GM21717 (cell line): ENCODE data around the gene DGKA.
"Not testable (repeated sequence)": the region's sequence is repeated elsewhere in the genome, so short reads cannot be mapped to it uniquely, and the experiment has no call there.

Experiments
- ATAC-seq: cut with Tn5 transposase; IDR thresholded peaks from one replicate; pipeline ENCODE4 v1.9.1; 2021; ENCODE audit warnings: mild to moderate bottlenecking, moderate library complexity; ENCODE audit not compliant: unreplicated experiment

The DGKA gene

GRCh38 chr12:55965941-55966407 lies 35.0 kb downstream of the DGKA start, which contains the start of gene PMEL:
PMEL (minus strand) TSS chr12:55966042; CDS start chr12:55966011, 31 bp downstream.
- no peak for ATAC-seq

- ATAC-seq: peak; percentile 96
These were observed 35.7 kb downstream of the DGKA start, which contains the start of gene CDK2 for GRCh38 chr12:55966408-55967281. CDK2 (plus strand) TSS chr12:55966830; CDS start chr12:55967009, 179 bp downstream.

DNA sequence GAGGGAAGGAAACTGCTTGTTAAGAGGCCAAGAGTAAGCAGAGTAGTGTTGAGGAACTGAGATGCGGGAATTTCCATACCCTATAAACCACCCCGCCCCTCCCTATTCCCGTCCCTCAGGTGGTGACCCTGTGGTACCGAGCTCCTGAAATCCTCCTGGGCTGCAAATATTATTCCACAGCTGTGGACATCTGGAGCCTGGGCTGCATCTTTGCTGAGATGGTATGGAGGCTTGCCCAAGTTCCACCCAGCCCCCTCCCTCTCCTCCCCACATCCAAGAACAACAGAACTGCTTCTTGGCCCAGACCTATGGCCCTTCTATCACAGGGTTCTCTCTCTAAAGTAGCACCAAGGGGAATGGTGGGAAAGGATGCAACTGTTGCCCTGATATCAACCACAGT lies 38.4 kb downstream of the DGKA start:
- no peak for ATAC-seq

DNA sequence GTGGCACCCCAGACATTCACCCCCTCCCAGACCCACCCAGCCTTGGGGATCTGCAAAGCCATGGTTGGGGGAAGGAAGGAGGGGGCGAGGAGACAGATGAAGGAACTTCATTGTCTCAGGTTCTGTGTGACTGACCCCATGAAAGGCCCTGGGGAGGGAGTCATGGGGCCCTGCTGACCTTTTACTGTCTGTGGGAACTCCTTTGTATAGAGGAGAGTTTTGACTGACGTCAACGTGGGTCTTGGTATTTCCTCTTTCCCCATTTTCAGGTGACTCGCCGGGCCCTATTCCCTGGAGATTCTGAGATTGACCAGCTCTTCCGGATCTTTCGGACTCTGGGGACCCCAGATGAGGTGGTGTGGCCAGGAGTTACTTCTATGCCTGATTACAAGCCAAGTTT lies 39.8 kb downstream of the DGKA start:
- ATAC-seq: no peak

GRCh38 chr12:55972042-55972441 lies 41.1 kb downstream of the DGKA start:
- no peak for ATAC-seq

DNA sequence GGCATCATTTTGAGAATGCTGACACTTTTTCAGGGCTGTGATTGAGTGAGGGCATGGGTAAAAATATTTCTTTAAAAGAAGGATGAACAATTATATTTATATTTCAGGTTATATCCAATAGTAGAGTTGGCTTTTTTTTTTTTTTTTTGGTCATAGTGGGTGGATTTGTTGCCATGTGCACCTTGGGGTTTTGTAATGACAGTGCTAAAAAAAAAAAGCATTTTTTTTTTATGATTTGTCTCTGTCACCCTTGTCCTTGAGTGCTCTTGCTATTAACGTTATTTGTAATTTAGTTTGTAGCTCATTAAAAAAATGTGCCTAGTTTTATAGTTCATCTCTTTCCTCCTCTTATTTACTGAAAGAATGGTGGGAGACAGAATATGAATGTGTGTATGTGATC lies 41.5 kb downstream of the DGKA start:
- ATAC-seq: no peak

DNA sequence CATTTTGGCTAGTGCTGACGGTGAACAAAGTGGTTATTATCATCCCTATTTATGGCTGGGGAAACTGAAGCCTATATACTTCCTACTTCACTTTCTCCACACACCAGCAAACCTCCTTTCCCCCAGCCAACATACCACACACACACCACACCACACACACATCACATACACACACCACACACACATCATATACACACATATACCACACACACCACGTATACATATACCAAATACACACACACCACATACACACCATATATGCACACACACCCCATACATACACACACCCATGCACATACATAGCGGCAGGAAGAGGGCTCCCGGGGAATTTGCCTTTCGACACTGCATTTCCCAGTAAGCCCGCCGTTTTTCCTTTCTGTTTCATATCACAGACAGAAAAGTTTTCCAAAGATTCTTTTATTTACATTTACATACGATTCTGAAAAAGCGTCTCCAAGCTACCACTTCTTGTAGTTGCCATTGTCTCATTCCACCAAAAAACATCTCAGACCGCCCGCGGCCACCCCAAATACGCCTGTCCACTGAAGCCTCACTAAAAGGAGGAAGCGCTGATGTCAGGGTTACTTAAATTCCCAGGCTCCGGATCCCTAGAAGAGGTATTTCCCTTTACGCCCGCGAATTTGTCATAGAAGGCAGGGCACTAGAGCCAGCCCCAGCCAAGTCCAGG lies 42.1 kb downstream of the DGKA start:
- ATAC-seq: no peak

DNA sequence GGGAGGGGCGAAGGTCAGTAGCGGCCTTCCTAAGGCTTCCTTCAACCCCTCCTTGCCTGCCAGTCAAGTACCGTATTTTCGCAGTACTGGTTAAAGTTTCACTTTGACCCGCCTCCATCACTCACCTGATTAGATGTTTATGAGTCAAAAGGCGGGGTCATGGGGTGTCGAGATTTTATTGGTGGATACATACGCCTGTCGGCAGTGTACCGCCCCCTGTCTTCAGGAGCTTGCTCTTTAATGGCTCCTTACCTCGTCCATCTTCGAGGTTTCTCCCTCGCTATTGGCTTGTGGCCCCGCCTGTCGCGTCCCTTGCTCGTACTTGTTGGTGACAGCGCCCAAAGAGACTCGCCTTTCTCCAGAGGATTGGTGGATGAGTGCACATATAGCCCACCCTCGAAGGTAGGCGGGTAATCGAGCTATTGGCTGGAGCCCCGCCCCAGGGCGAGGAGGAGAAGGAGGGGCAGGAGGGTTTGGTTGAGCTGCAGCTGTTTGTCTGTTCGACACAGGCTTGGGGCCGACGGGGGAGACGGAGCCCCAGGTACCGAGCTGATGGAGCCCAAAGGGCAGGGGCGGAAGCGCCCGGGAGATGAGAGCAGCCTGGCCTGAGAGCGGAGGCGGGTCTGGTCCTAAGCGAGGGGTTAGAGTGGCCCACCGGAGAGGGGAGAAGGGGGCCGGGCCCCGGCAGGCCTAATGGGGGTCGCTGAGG lies 42.8 kb downstream of the DGKA start, which contains the start of gene RAB5B:
RAB5B (plus strand) TSS at position 480 of the 709 bp plus-strand sequence. CDS start 12,883 bp downstream, outside the sequence.
- ATAC-seq: peak; percentile 91

DNA sequence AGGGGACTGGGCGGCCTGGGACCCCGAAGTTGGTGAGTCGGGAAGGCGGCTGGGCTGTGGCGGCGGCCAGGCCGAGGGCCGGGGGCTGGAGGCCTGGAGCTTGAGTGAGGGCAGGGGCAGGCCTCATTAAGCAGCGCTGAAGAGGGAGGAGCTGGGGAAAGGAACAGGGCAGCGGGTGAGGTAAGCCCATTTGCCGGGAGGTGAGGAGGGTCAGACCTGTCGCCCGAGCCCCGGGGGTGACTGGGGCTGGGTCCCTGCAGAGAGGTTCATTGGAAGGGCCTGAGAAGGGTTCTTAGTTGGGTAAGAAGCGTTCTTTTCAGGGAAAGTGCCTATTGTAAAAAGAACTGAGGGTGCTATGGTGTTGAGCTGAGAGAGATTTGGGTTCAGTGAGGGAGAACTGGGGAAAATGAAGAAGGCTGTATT lies 43.4 kb downstream of the DGKA start:
- ATAC-seq: peak; percentile 14

GRCh38 chr12:55978393-55978792 lies 47.4 kb downstream of the DGKA start:
- no peak for ATAC-seq

GRCh38 chr12:55979069-55979468 lies 48.1 kb downstream of the DGKA start:
- no peak for ATAC-seq

- ATAC-seq: not testable (repeated sequence)
These were observed 50.9 kb downstream of the DGKA start for GRCh38 chr12:55981882-55982281.

DNA sequence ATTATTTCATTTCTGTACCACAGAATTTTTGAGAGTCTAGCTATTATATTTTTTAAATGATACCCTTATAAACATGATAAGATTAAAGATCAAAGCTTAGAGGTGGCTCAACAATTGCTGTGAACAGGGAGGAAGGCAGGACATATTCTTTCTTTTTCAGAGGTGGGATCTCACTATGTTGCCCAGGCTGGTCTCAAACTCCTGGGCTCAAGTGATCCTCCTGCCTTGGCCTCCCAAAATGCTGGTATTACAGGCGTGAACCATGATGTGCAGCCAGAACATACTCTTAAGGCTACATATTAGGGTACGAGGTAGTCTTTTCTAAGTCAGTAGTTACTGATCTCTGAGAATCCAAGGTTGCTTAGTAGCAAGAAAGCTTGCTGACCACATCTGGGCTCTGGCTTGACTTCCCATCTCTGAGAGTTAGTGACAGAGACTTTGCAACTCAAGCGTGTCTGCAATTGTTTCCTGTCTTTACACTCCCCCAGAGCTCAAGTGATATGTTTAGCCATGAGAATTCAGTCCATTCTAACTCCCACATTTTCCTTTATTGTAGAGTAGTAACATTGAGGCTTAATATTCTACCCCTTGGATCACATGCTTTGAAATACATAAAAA lies 51.5 kb downstream of the DGKA start:
- no peak for ATAC-seq

DNA sequence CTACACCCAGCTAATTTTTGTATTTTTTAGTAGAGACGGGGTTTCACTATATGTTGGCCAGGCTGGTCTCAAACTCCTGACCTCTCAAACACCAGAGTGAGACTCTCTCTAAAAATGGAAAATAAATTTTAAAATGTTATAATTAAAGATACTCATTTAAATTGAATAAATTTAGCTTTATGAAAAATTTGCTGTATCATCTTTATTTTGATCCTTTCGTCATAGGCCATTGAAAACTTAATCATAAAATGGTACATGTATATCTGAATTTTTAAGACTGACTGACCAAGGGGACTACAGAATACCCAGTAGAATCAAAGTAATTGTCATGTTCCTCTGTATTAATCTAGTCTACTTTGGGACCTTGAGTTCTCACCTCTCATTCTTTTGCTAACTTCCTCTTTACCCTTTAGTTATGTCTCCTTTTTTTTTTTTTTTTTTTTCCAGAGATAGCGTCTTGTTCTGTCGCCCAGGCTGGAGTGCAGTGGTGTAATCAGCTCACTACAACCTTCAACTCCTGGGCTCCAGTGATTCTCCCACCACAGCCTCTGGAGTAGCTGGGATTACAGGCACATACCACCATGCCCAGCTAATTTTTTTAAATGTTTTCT lies 52.4 kb downstream of the DGKA start:
- no peak for ATAC-seq

DNA sequence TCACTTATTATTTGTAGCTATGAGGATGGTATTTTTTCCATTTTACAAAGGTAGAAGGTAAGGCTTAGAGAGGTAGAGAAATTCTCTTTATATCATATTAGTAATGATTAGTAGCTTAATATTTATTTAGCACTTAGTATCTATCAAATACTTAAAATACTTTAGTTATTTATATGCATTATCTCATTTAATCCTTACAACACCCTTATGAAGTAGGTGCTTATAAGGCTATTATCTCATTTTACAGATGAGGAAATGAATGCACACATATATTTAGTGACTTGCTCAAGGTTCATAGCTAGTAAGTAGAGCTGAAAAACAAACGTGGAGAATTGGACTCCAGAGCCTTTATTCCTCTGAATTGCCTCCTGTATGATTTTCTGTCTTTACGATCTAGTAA lies 53.9 kb downstream of the DGKA start:
- ATAC-seq: no peak

DNA sequence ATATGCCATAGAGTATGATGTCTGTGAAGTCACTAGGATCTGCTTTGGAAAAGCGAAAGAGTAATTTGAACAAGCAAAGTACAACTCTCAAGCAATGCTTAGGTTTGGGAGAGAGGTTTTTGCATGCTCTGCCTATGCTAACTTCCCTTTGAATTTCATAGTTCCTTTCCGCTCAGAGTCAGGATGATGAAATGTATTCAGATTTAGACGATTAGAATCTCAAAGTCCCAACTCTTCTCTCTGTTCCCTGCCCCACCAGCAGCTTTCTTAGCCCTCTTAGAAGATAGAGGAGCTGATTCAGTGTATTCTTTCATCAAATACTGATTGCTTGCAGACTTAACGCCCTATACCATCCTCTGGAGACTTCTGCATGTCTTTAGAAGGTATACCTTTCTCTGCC lies 54.4 kb downstream of the DGKA start:
- ATAC-seq: no peak

GRCh38 chr12:55985976-55986375 lies 55.0 kb downstream of the DGKA start:
- ATAC-seq: not testable (repeated sequence)

DNA sequence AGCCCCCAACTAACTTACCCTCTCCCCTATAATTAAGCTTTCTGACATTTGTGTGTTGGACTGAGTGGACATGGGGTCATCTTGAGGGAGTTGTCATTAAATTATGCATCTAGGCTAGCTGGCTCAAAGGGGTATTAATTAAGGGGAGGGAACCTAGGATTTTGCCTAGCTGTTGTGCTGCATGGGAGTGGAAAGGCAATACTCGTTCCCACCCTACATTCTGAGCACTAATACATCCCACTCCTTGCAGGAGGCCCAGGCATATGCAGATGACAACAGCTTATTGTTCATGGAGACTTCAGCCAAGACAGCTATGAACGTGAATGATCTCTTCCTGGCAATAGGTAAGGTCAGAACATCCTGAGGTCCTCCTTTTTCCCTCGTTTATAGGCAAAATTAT lies 60.1 kb downstream of the DGKA start:
- no peak for ATAC-seq

DNA sequence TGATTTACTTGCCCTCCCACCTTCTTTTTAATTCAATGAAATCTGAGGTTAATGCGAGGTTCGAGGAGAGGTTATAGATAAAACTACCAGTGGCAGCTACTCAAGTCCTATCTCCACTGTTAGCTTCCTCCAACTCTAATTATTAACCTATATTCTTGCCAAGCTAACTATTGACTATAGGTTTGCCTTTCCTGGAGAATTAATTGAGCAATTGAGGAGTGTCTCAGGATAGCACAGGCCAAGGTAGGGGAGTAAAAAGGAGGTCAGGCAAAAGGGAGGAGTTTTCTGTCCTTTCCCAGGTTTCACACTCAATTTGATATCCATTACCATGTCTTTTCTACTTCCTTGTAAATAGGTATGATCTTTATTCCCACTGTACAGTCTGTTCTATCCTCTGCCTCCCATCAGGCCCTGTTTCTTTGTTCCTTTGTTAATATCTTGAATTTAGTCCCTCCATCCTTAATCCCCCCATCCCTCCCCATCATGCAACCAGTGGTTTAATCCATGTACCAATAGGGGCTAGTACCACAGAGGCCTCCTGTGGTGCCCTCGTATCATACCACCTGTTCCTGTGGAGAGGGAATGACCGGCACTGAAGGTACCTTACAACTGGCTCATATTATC lies 62.4 kb downstream of the DGKA start:
- ATAC-seq: no peak

GRCh38 chr12:55995366-55995765 lies 64.4 kb downstream of the DGKA start:
- ATAC-seq: no peak
